Transverse colon (tissue), 4 donors: Measurements from ENCODE around the gene CHD8. TPM values are rescaled to one million over a fixed set of nuclear protein-coding genes. Genes with fewer than 3 reads are reported as not detected.

Source experiments
- DNase-seq: peaks from one replicate; pipeline ENCODE4 v3.0.0-alpha.2; 2019
- H3K27ac ChIP-seq, 4 donors: fragments of 200-600 bp; sonication (generic); 2 replicates each; pipeline ENCODE4 v1.5.1; 2016 to 2018; ENCODE audit warnings: inconsistent platforms in 4 of 4
- H3K27me3 ChIP-seq: fragments of 200-600 bp; sonication (generic); 2 replicates; pipeline ENCODE4 v1.5.1; 2017; ENCODE audit warnings: inconsistent platforms
- H3K36me3 ChIP-seq, 4 donors: fragments of 200-600 bp; sonication (generic); 2 replicates each; pipeline ENCODE4 v1.5.1; 2017 to 2019; ENCODE audit warnings: inconsistent platforms in 4 of 4
- H3K4me1 ChIP-seq, 4 donors: fragments of 200-600 bp; sonication (generic); 2 replicates each; pipeline ENCODE4 v1.5.1; 2017 to 2020; ENCODE audit warnings: inconsistent platforms in 4 of 4
- H3K4me3 ChIP-seq, 4 donors: fragments of 200-600 bp; sonication (generic); 1 replicate in 1 of 4; 2 replicates in 3 of 4; pipeline versions ENCODE4 v1.5.1 to v1.6.1; 2017 to 2019; ENCODE audit warnings: inconsistent platforms in 4 of 4
- H3K9me3 ChIP-seq, 2 donors: fragments of 200-600 bp; sonication (generic); 2 replicates each; pipeline ENCODE4 v1.5.1; 2017 to 2019; ENCODE audit warnings: inconsistent platforms in 2 of 2
- EP300 ChIP-seq: sonication (generic); formaldehyde crosslinking; IDR thresholded peaks from one replicate; pipeline ENCODE4 v1.6.1; 2017; ENCODE audit warnings: antibody characterized with exemption, low read depth
- POLR2A ChIP-seq: fragments of 450-650 bp; IDR thresholded peaks from one replicate; pipeline ENCODE4 v1.6.1; 2016; ENCODE audit warnings: antibody characterized with exemption, mild to moderate bottlenecking, moderate library complexity
- POLR2AphosphoS5 ChIP-seq, 3 donors: sonication (generic); formaldehyde crosslinking; IDR thresholded peaks; one replicate each; pipeline ENCODE4 v1.6.1; 2016; ENCODE audit warnings: antibody characterized with exemption in 3 of 3
- WGBS, 2 donors: methylation state at CpG; one replicate each; pipeline ENCODE4 v1.1.5; 2018; ENCODE audit warnings: low coverage in 1 of 2; 5-methylcytosine and 5-hydroxymethylcytosine counted together
- in situ Hi-C, 4 donors: fragments of 200-750 bp; cut with MboI; loops; one replicate each; pipeline versions ENCODE4 v1.15.0 to v1.15.1; 2017; ENCODE audit warnings: low sequenced_read_pairs in 3 of 4, low pct_ligation_motif_present in 1 of 4, low pct_unique_long_range_greater_than_20kb in 1 of 4
- intact Hi-C: fragments of 100-400 bp; cut with DNase I; formaldehyde crosslinking; loops from one replicate; pipeline ENCODE4 v1.15.1; 2023; ENCODE audit warnings: low total_unique reads
- total RNA-seq, 4 donors: library from RNA; depleted of rRNA; stranded (reverse); fragments of >200 nt; gene quantifications; one replicate each; pipeline ENCODE4 v1.1.0, GENCODE V29; 2016
- TF ChIP-seq, protein P1 (sequence below), 5 experiments: fragments of 200-600 bp in 3 of 5; fragments of 450-650 bp in 2 of 5; sonication (generic) in 3 of 5; IDR thresholded peaks; 1 replicate in 2 of 5; 2 replicates in 3 of 5; pipeline ENCODE4 v1.5.1; 2016 to 2017; ENCODE audit warnings: antibody characterized with exemption in 5 of 5, inconsistent platforms in 3 of 5, mild to moderate bottlenecking in 2 of 5, moderate library complexity in 1 of 5

Gene CHD8
- total RNA-seq, 4 donors from 2014 or later: 46.2 to 59.7 (median 50.8) TPM

DNA sequence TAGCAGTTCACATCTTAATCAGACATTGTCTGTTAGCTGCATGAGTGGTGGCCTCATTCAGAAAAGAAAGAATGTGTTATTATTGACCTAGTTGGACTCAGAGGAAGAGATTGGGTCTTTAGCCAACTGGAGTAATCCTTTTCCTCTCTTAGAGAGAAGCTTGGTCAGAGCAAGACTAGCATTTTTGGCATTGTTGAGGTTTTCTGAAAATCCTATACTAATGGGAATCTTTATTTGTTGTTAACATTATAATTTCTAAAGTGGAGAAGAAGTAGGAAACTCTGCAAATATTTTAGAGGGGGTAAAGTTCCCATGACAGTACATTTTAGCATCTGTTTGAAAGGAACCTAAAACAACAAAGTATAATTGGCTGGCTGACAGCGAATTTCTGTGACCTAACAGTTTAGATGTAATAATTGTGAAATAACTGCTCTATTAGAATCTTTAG is 30.7 kb upstream of the CHD8 start:
- Histone ChIP-seq H3K27ac (peak overlapping the region in 1 of 4 donors; percentile 1), H3K36me3 (peaks cover 0 to 44% (median 20%) of the 10 kb centered on the region in 4 donors), H3K4me3 (no peak overlapping the region), H3K9me3 (no peaks in the 10 kb centered on the region), H3K27me3 (no peaks in the 10 kb centered on the region), H3K4me1 (no peaks in the 10 kb centered on the region)
- intact Hi-C loops: no loop called here
- in situ Hi-C loops: no loop called here
- 85% methylated on average over 1 of the region's 1 CpG for WGBS, 2 donors
- TF ChIP-seq, protein P1, sequence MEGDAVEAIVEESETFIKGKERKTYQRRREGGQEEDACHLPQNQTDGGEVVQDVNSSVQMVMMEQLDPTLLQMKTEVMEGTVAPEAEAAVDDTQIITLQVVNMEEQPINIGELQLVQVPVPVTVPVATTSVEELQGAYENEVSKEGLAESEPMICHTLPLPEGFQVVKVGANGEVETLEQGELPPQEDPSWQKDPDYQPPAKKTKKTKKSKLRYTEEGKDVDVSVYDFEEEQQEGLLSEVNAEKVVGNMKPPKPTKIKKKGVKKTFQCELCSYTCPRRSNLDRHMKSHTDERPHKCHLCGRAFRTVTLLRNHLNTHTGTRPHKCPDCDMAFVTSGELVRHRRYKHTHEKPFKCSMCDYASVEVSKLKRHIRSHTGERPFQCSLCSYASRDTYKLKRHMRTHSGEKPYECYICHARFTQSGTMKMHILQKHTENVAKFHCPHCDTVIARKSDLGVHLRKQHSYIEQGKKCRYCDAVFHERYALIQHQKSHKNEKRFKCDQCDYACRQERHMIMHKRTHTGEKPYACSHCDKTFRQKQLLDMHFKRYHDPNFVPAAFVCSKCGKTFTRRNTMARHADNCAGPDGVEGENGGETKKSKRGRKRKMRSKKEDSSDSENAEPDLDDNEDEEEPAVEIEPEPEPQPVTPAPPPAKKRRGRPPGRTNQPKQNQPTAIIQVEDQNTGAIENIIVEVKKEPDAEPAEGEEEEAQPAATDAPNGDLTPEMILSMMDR (IDR thresholded peaks at IDR 0.05): no peak
- TF ChIP-seq POLR2A (no peak), POLR2AphosphoS5 (IDR thresholded peaks at IDR 0.05) (no peak), EP300 (no peak)
- DNase-seq: no peak

- in situ Hi-C loops: no loop called here
Measured at GRCh38 chr14:21476925-21477681, 21.2 kb upstream of the CHD8 start, which contains the start of the genes RAB2B and TOX4. RAB2B (minus strand) TSS chr14:21476959; CDS start chr14:21476872, 87 bp downstream. TOX4 (plus strand) TSS chr14:21477195; CDS start chr14:21477279, 84 bp downstream.

DNA sequence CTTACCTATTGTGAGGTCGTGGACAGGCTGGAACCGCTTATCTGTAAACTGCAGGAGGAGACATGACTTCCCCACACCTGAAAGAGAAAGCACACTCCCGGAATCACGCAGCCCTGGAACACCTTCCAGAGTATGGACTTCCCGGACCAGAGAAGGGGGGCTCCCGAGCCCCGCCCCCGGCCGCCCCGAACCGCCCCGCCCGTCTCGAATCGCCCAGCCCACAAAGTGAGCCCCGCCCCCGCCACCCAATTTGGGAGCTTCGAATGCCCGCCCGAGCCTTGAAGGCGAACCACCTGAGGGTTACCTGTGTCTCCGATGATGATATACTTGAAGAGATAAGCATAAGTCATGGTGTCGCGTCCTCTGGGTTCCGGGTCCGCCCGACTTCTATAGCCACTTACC is 20.6 kb upstream of the CHD8 start:
- Histone ChIP-seq H3K4me1 (peaks cover 15 to 27% (median 18%) of the 10 kb centered on the region in 4 donors), H3K4me3 (peak overlapping the region; percentile 22 to 94 (median 76)), H3K36me3 (peaks cover 0 to 20% (median 2%) of the 10 kb centered on the region in 4 donors), H3K27me3 (no peaks in the 10 kb centered on the region), H3K27ac (peak overlapping the region; percentile 84 to 96 (median 90)), H3K9me3 (no peaks in the 10 kb centered on the region)
- 0% methylated on average over 1 to 18 of the region's 27 CpGs for WGBS, 2 donors
- in situ Hi-C loops: no loop called here
- peak; percentile 94 for DNase-seq
- intact Hi-C loops: no loop called here
- TF ChIP-seq POLR2AphosphoS5 (IDR thresholded peaks at IDR 0.05) (peak in 2 of 3 donors; percentile 48 to 51), EP300 (no peak)
- TF ChIP-seq, protein P1 (IDR thresholded peaks at IDR 0.05): no peak

More at GRCh38 chr14:21476925-21477681, 21.2 kb upstream of the CHD8 start, which contains the start of the genes RAB2B and TOX4:
- intact Hi-C loops: no loop called here
- no peaks in the 10 kb centered on the region for H3K9me3 ChIP-seq
- peak; percentile 97 for DNase-seq
- H3K27ac ChIP-seq: peak within 1 kb of the TSS; percentile 84 to 96 (median 90)
- H3K4me3 ChIP-seq: peak within 1 kb of the TSS; percentile 74 to 94 (median 78)
- peaks cover 0 to 17% (median 2%) of the 10 kb centered on the region in 4 donors for H3K36me3 ChIP-seq
- peaks cover 15 to 27% (median 18%) of the 10 kb centered on the region in 4 donors for H3K4me1 ChIP-seq
- 0 to 1% methylated on average over 1 to 49 of the region's 49 CpGs for WGBS, 2 donors
- H3K27me3 ChIP-seq: no peaks in the 10 kb centered on the region
- TF ChIP-seq EP300: no peak
- peak; percentile 93 for TF ChIP-seq POLR2A
- TF ChIP-seq, protein P1 (IDR thresholded peaks at IDR 0.05): peak; percentile 95 to 100 (median 97)
- TF ChIP-seq POLR2AphosphoS5 (IDR thresholded peaks at IDR 0.05): peak; percentile 81 to 94 (median 90)

DNA sequence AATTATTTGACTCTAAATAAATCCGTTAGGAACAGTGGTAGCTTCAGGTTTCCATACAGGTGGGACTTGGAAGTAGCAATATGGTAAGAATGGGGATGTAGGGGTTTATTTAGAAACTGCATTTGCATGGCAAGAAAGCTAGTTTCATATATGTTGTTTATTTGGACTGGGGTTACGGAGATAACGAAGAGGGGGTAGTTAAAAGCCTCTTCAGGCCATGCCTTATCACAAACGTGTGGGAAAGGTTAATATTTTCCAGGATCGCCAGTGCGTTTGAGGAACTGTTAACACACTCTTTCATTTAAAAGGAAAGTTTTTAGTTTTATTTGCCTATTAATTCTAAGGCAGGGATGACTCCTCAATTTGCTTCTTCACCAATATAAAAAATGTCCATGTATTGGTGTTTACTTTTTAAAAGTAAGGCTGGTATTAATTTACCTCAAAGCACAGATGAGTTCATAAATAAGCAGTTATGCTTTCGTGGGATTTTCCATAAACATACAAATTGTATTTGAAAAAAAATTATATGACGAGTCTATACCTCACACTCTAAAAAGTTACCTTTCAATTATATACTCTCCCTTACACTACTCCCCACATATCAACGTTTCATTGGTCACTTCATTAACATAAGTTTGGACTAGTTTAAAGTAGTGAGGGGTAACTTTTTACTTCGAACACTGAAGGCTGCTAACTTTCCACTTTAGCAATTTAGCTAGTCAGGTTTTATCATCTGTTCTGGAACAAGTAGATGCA is 20.0 kb upstream of the CHD8 start:
- peaks cover 15 to 27% (median 18%) of the 10 kb centered on the region in 4 donors for H3K4me1 ChIP-seq
- no peaks in the 10 kb centered on the region for H3K27me3 ChIP-seq
- peaks cover 0 to 20% (median 2%) of the 10 kb centered on the region in 4 donors for H3K36me3 ChIP-seq
- DNase-seq: no peak
- H3K9me3 ChIP-seq: no peaks in the 10 kb centered on the region
- H3K27ac ChIP-seq: peak overlapping the region; percentile 84 to 96 (median 90)
- TF ChIP-seq, protein P1 (IDR thresholded peaks at IDR 0.05): no peak
- no peak for TF ChIP-seq POLR2A
- TF ChIP-seq POLR2AphosphoS5 (IDR thresholded peaks at IDR 0.05): no peak
- intact Hi-C loops: no loop called here
- H3K4me3 ChIP-seq: peak overlapping the region; percentile 22 to 94 (median 76)
- in situ Hi-C loops: no loop called here
- 19 to 37% methylated on average over 10 of the region's 10 CpGs for WGBS, 2 donors
